ENCODE measurements around the gene CCDC188. TPM values are rescaled to one million over a fixed set of nuclear protein-coding genes. Genes with fewer than 3 reads are reported as not detected.

The CCDC188 gene
- total and polyA plus RNA-seq, 9 of the 15 experiments (the other 6 are each of a cell fraction or from before 2014, with no cell fraction given) = not detected

DNA sequence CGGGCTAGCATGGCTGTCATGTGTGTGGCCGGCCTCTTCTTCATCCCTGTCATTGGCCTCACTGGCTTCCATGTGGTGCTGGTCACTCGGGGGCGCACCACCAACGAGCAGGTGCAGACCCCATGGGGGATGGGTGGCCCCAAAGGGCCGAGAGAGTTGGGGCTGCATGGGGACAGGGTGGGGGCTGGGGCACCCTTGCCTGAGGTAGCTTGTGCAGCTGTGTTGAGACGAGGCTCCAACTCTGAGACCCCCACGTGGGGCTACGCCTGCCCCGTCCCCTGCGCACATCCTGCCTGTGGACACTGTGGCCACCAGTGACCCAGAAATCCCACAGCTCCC, 10.8 kb downstream of the CCDC188 start:
- intact Hi-C loops (cut with micrococcal nuclease) = no loop called here
- ChIA-PET POLR2A (interaction anchor here (0.6 to 7.2 kb wide), 4 partner anchors 11 to 154 kb away, joined by 3 to 68 read pairs (median 4); no protein-coding TSS in a partner anchor), CTCF (ENCODE audit: low intra/inter-chr PET ratio) (no interaction called here)
- Histone ChIP-seq H4K20me1 (replicated peaks; ENCODE audit: control insufficient read depth, insufficient read depth, low read length) (peaks cover 41% of the 10 kb centered on the region), H3K27ac (ENCODE audit: extremely low read depth, low read depth, low read length) (no peak overlapping the region), H3K36me3 (ENCODE audit: control insufficient read depth, insufficient read depth, low read length) (peaks cover 17% of the 10 kb centered on the region; the same call in 2 of the 3 replicates), H3K9me1 (ENCODE audit: control insufficient read depth, insufficient read depth, low read length) (peaks cover 18% of the 10 kb centered on the region), H3K9me3 (replicated peaks; ENCODE audit: control insufficient read depth, insufficient read depth, low read depth, low read length) (no peaks in the 10 kb centered on the region), H3K79me2 (ENCODE audit: control insufficient read depth, insufficient read depth, low read length) (no peaks in the 10 kb centered on the region), H3K4me3 (no peak overlapping the region), H3K9ac (ENCODE audit: insufficient read depth in 1 of 2, low read depth in 2 of 2, low read length in 2 of 2) (peak overlapping the region in 1 of 2 experiments; percentile 65; a peak in 2 of 4 replicates), H3K4me2 (ENCODE audit: insufficient read depth, low read length) (no peak overlapping the region), H3K27me3 (ENCODE audit: control insufficient read depth in 2 of 2, insufficient read depth in 2 of 2, low read length in 2 of 2) (no peaks in the 10 kb centered on the region), H2AFZ (ENCODE audit: low read depth, low read length) (no peak overlapping the region), H3K4me1 (replicated peaks in 1 of 2; ENCODE audit: control insufficient read depth in 2 of 2, insufficient read depth in 2 of 2, low read length in 2 of 2) (peaks cover 9 to 89% of the 10 kb centered on the region in 2 experiments)
- FAIRE-seq = no peak
- TF ChIP-seq FIP1L1 (IDR thresholded peaks at IDR 0.05; ENCODE audit: low read depth, low read length, poor library complexity, severe bottlenecking) (peak; percentile 55), SIN3A (IDR thresholded peaks at IDR 0.05; ENCODE audit: borderline replicate concordance in 2 of 2, control insufficient read depth in 1 of 2, low read depth in 2 of 2, low read length in 2 of 2) (no peak), POLR3A (IDR thresholded peaks at IDR 0.05; ENCODE audit: borderline replicate concordance, extremely low read depth, insufficient read depth, insufficient read length) (no peak), BRF1 (IDR thresholded peaks at IDR 0.05; ENCODE audit: borderline replicate concordance, extremely low read depth, insufficient read length) (no peak), ZBTB7A (IDR thresholded peaks at IDR 0.05; ENCODE audit: borderline replicate concordance, control insufficient read depth, low read depth, low read length) (0 out of 2 replicates have a peak, but pooled peaks have one; percentile 16), ETV5 (CRISPR knock-in tag; IDR thresholded peaks at IDR 0.05; ENCODE audit: low read depth) (no peak)
- no peak for ATAC-seq
- in situ Hi-C loops (cut with MboI) = no loop called here
- BruUV-seq (replicated peaks) = no TSS peak
- no peak for DNase-seq (ENCODE audit: extremely low read depth in 1 of 4, low spot score in 3 of 4)
- 85% methylated on average over 11 of the region's 11 CpGs for WGBS (ENCODE audit: insufficient coverage, low coverage, missing lambda C conversion rate)
